ENCODE data around the gene RPA3.

RPA3 gene

GRCh38 chr7:7596176-7596575 lies 122.2 kb downstream of the RPA3 start:
- DNase-seq (ENCODE audit: low spot score): no peak

GRCh38 chr7:7595451-7595850 lies 123.0 kb downstream of the RPA3 start:
- DNase-seq (ENCODE audit: low spot score): peak; percentile 74

Measured in NAMALWA (cell line).